ENCODE results near the gene GLP2R. TPM values are rescaled to one million over a fixed set of nuclear protein-coding genes. Genes with fewer than 3 reads are reported as not detected.

GLP2R gene
- total and polyA plus RNA-seq, 2 of the 13 experiments (the other 11 are each of a cell fraction or from before 2014, with no cell fraction given) = 0.65 to 1.4 TPM

DNA sequence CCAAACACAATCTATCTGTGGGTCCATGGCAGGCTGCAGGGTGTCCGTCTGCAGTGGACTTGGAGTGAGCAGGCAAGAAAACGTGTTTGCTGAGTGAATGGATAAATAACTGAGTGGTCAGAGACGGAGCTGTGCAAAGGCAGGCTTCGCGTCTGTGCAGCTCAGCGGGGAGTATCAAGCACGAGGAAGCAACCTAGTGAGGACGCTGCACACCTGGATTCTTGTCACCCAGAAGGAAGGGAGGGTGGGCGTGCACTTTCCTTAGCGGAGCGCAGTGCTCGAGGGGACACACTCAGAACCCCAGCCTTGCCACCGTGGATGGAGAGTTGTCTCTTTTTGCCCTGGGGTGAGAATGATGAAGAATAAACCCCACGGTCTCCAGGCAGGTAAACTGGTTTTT, 80.9 kb downstream of the GLP2R start:
- intact Hi-C loops (cut with micrococcal nuclease; ENCODE audit: unreplicated experiment) (no loop called here), in situ Hi-C loops (cut with HindIII; ENCODE audit: extremely low pct_ligation_motif_present, low pct_unique_long_range_greater_than_20kb) (no loop called here)
- Histone ChIP-seq H3K9me3 (ENCODE audit: low read length) (no peaks in the 10 kb centered on the region), H3K4me1 (ENCODE audit: insufficient read depth, low read length) (no peaks in the 10 kb centered on the region), H3K79me2 (ENCODE audit: insufficient read depth, low read length) (no peaks in the 10 kb centered on the region), H2AFZ (ENCODE audit: low read length) (no peak overlapping the region), H3K27ac (ENCODE audit: extremely low read length, insufficient read depth, low read length) (no peak overlapping the region), H3K9ac (ENCODE audit: insufficient read depth, low read depth, low read length) (no peak overlapping the region), H3K4me2 (ENCODE audit: low read depth, low read length) (no peak overlapping the region), H3K4me3 (replicated peaks in 1 of 3; ENCODE audit: insufficient read depth in 1 of 3, low read depth in 2 of 3, low read length in 3 of 3) (no peak overlapping the region), H3K36me3 (replicated peaks in 1 of 2; ENCODE audit: control insufficient read depth in 1 of 2, insufficient read depth in 2 of 2, low read length in 2 of 2) (no peaks in the 10 kb centered on the region), H4K20me1 (ENCODE audit: insufficient read depth, low read length) (no peaks in the 10 kb centered on the region), H3K27me3 (ENCODE audit: control insufficient read depth in 1 of 2, insufficient read depth in 2 of 2, low read length in 2 of 2) (peaks cover 0 to 18% of the 10 kb centered on the region in 2 experiments; a peak in 4 of 5 replicates)
- FAIRE-seq (no peak), ATAC-seq (no peak), DNase-seq (ENCODE audit: low spot score) (no peak)
- WGBS (ENCODE audit: low lambda C conversion rate) = 50% methylated on average over 14 of the region's 14 CpGs
- BruUV-seq (replicated peaks) = no TSS peak
- CTCF ChIA-PET (ENCODE audit: low intra/inter-chr PET ratio, low total read pairs) = no interaction called here
- POLR2A ChIA-PET = no interaction called here
- TF ChIP-seq EED (CRISPR knock-in tag; IDR thresholded peaks at IDR 0.05) (no peak), ISX (CRISPR knock-in tag; conservative IDR thresholded peaks at IDR 0.05) (no peak), MTF1 (CRISPR knock-in tag; IDR thresholded peaks at IDR 0.05) (no peak), ZNF484 (CRISPR knock-in tag; IDR thresholded peaks at IDR 0.05; ENCODE audit: borderline replicate concordance, low read depth) (no peak), HHEX (CRISPR knock-in tag; IDR thresholded peaks at IDR 0.05) (no peak), RAD51 (IDR thresholded peaks at IDR 0.05; ENCODE audit: borderline replicate concordance) (no peak), ZNF615 (CRISPR knock-in tag; IDR thresholded peaks at IDR 0.05; ENCODE audit: borderline replicate concordance) (no peak), ZSCAN9 (CRISPR knock-in tag; IDR thresholded peaks at IDR 0.05; ENCODE audit: borderline replicate concordance) (no peak), RARA (CRISPR knock-in tag; IDR thresholded peaks at IDR 0.05) (no peak), DR1 (CRISPR knock-in tag; IDR thresholded peaks at IDR 0.05) (no peak)
- TF ChIP-seq, protein P1, sequence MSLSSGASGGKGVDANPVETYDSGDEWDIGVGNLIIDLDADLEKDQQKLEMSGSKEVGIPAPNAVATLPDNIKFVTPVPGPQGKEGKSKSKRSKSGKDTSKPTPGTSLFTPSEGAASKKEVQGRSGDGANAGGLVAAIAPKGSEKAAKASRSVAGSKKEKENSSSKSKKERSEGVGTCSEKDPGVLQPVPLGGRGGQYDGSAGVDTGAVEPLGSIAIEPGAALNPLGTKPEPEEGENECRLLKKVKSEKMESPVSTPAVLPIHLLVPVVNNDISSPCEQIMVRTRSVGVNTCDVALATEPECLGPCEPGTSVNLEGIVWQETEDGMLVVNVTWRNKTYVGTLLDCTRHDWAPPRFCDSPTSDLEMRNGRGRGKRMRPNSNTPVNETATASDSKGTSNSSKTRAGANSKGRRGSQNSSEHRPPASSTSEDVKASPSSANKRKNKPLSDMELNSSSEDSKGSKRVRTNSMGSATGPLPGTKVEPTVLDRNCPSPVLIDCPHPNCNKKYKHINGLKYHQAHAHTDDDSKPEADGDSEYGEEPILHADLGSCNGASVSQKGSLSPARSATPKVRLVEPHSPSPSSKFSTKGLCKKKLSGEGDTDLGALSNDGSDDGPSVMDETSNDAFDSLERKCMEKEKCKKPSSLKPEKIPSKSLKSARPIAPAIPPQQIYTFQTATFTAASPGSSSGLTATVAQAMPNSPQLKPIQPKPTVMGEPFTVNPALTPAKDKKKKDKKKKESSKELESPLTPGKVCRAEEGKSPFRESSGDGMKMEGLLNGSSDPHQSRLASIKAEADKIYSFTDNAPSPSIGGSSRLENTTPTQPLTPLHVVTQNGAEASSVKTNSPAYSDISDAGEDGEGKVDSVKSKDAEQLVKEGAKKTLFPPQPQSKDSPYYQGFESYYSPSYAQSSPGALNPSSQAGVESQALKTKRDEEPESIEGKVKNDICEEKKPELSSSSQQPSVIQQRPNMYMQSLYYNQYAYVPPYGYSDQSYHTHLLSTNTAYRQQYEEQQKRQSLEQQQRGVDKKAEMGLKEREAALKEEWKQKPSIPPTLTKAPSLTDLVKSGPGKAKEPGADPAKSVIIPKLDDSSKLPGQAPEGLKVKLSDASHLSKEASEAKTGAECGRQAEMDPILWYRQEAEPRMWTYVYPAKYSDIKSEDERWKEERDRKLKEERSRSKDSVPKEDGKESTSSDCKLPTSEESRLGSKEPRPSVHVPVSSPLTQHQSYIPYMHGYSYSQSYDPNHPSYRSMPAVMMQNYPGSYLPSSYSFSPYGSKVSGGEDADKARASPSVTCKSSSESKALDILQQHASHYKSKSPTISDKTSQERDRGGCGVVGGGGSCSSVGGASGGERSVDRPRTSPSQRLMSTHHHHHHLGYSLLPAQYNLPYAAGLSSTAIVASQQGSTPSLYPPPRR (CRISPR knock-in tag; IDR thresholded peaks at IDR 0.05; ENCODE audit: borderline replicate concordance) = no peak
- TF ChIP-seq, protein P2, sequence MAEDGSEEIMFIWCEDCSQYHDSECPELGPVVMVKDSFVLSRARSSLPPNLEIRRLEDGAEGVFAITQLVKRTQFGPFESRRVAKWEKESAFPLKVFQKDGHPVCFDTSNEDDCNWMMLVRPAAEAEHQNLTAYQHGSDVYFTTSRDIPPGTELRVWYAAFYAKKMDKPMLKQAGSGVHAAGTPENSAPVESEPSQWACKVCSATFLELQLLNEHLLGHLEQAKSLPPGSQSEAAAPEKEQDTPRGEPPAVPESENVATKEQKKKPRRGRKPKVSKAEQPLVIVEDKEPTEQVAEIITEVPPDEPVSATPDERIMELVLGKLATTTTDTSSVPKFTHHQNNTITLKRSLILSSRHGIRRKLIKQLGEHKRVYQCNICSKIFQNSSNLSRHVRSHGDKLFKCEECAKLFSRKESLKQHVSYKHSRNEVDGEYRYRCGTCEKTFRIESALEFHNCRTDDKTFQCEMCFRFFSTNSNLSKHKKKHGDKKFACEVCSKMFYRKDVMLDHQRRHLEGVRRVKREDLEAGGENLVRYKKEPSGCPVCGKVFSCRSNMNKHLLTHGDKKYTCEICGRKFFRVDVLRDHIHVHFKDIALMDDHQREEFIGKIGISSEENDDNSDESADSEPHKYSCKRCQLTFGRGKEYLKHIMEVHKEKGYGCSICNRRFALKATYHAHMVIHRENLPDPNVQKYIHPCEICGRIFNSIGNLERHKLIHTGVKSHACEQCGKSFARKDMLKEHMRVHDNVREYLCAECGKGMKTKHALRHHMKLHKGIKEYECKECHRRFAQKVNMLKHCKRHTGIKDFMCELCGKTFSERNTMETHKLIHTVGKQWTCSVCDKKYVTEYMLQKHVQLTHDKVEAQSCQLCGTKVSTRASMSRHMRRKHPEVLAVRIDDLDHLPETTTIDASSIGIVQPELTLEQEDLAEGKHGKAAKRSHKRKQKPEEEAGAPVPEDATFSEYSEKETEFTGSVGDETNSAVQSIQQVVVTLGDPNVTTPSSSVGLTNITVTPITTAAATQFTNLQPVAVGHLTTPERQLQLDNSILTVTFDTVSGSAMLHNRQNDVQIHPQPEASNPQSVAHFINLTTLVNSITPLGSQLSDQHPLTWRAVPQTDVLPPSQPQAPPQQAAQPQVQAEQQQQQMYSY (CRISPR knock-in tag; IDR thresholded peaks at IDR 0.05) = no peak
- TF ChIP-seq, protein P3, sequence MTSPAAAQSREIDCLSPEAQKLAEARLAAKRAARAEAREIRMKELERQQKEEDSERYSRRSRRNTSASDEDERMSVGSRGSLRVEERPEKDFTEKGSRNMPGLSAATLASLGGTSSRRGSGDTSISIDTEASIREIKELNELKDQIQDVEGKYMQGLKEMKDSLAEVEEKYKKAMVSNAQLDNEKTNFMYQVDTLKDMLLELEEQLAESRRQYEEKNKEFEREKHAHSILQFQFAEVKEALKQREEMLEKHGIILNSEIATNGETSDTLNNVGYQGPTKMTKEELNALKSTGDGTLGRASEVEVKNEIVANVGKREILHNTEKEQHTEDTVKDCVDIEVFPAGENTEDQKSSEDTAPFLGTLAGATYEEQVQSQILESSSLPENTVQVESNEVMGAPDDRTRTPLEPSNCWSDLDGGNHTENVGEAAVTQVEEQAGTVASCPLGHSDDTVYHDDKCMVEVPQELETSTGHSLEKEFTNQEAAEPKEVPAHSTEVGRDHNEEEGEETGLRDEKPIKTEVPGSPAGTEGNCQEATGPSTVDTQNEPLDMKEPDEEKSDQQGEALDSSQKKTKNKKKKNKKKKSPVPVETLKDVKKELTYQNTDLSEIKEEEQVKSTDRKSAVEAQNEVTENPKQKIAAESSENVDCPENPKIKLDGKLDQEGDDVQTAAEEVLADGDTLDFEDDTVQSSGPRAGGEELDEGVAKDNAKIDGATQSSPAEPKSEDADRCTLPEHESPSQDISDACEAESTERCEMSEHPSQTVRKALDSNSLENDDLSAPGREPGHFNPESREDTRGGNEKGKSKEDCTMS (CRISPR knock-in tag; conservative IDR thresholded peaks at IDR 0.05) = no peak
- TF ChIP-seq, protein P4, sequence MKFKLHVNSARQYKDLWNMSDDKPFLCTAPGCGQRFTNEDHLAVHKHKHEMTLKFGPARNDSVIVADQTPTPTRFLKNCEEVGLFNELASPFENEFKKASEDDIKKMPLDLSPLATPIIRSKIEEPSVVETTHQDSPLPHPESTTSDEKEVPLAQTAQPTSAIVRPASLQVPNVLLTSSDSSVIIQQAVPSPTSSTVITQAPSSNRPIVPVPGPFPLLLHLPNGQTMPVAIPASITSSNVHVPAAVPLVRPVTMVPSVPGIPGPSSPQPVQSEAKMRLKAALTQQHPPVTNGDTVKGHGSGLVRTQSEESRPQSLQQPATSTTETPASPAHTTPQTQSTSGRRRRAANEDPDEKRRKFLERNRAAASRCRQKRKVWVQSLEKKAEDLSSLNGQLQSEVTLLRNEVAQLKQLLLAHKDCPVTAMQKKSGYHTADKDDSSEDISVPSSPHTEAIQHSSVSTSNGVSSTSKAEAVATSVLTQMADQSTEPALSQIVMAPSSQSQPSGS (CRISPR knock-in tag; IDR thresholded peaks at IDR 0.05) = no peak
